ENCODE data around the gene BRWD1. TPM values are rescaled to one million over a fixed set of nuclear protein-coding genes. Genes with fewer than 3 reads are reported as not detected.

Gene BRWD1
- total and polyA plus RNA-seq, 2 experiments from 2014 or later: 35.2 to 75.5 TPM

DNA sequence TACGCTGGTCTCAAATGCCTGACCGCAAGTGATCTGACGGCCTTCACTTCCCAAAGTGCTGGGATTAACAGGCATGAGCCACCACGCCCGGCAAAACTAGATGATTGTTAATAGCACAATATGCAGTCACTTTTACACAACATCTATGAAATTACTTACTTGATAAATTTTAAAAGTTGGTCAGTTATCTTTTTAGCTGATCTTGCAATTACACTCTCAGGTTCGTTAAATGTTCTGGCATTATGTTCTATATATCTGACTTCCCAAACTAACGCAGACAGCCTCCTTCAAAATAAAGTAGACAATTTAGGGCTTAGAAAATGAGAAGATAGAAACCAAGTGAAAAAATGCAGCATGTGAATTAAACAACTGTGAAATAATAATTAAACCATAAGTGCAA lies 98.4 kb downstream of the BRWD1 start (continued):
- TF ChIP-seq, protein P1, sequence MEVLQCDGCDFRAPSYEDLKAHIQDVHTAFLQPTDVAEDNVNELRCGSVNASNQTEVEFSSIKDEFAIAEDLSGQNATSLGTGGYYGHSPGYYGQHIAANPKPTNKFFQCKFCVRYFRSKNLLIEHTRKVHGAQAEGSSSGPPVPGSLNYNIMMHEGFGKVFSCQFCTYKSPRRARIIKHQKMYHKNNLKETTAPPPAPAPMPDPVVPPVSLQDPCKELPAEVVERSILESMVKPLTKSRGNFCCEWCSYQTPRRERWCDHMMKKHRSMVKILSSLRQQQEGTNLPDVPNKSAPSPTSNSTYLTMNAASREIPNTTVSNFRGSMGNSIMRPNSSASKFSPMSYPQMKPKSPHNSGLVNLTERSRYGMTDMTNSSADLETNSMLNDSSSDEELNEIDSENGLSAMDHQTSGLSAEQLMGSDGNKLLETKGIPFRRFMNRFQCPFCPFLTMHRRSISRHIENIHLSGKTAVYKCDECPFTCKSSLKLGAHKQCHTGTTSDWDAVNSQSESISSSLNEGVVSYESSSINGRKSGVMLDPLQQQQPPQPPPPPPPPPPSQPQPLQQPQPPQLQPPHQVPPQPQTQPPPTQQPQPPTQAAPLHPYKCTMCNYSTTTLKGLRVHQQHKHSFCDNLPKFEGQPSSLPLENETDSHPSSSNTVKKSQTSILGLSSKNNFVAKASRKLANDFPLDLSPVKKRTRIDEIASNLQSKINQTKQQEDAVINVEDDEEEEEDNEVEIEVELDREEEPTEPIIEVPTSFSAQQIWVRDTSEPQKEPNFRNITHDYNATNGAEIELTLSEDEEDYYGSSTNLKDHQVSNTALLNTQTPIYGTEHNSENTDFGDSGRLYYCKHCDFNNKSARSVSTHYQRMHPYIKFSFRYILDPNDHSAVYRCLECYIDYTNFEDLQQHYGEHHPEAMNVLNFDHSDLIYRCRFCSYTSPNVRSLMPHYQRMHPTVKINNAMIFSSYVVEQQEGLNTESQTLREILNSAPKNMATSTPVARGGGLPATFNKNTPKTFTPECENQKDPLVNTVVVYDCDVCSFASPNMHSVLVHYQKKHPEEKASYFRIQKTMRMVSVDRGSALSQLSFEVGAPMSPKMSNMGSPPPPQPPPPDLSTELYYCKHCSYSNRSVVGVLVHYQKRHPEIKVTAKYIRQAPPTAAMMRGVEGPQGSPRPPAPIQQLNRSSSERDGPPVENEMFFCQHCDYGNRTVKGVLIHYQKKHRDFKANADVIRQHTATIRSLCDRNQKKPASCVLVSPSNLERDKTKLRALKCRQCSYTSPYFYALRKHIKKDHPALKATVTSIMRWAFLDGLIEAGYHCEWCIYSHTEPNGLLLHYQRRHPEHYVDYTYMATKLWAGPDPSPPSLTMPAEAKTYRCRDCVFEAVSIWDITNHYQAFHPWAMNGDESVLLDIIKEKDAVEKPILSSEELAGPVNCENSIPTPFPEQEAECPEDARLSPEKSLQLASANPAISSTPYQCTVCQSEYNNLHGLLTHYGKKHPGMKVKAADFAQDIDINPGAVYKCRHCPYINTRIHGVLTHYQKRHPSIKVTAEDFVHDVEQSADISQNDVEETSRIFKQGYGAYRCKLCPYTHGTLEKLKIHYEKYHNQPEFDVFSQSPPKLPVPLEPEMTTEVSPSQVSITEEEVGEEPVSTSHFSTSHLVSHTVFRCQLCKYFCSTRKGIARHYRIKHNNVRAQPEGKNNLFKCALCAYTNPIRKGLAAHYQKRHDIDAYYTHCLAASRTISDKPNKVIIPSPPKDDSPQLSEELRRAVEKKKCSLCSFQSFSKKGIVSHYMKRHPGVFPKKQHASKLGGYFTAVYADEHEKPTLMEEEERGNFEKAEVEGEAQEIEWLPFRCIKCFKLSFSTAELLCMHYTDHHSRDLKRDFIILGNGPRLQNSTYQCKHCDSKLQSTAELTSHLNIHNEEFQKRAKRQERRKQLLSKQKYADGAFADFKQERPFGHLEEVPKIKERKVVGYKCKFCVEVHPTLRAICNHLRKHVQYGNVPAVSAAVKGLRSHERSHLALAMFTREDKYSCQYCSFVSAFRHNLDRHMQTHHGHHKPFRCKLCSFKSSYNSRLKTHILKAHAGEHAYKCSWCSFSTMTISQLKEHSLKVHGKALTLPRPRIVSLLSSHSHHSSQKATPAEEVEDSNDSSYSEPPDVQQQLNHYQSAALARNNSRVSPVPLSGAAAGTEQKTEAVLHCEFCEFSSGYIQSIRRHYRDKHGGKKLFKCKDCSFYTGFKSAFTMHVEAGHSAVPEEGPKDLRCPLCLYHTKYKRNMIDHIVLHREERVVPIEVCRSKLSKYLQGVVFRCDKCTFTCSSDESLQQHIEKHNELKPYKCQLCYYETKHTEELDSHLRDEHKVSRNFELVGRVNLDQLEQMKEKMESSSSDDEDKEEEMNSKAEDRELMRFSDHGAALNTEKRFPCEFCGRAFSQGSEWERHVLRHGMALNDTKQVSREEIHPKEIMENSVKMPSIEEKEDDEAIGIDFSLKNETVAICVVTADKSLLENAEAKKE (CRISPR knock-in tag; IDR thresholded peaks at IDR 0.05): no peak
- TF ChIP-seq EZH2phosphoT487 (IDR thresholded peaks at IDR 0.05; ENCODE audit: unreplicated experiment) (no peak), STAT1 (IDR thresholded peaks at IDR 0.05; ENCODE audit: unreplicated experiment) (no peak), JUNB (IDR thresholded peaks at IDR 0.05; ENCODE audit: unreplicated experiment) (no peak), CREB1 (CRISPR knock-in tag; IDR thresholded peaks at IDR 0.05; ENCODE audit: low read depth) (no peak), NANOG (IDR thresholded peaks at IDR 0.05; ENCODE audit: borderline replicate concordance) (no peak), ZNF114 (CRISPR knock-in tag; IDR thresholded peaks at IDR 0.05) (no peak)
- TF ChIP-seq, protein P2, sequence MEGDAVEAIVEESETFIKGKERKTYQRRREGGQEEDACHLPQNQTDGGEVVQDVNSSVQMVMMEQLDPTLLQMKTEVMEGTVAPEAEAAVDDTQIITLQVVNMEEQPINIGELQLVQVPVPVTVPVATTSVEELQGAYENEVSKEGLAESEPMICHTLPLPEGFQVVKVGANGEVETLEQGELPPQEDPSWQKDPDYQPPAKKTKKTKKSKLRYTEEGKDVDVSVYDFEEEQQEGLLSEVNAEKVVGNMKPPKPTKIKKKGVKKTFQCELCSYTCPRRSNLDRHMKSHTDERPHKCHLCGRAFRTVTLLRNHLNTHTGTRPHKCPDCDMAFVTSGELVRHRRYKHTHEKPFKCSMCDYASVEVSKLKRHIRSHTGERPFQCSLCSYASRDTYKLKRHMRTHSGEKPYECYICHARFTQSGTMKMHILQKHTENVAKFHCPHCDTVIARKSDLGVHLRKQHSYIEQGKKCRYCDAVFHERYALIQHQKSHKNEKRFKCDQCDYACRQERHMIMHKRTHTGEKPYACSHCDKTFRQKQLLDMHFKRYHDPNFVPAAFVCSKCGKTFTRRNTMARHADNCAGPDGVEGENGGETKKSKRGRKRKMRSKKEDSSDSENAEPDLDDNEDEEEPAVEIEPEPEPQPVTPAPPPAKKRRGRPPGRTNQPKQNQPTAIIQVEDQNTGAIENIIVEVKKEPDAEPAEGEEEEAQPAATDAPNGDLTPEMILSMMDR (conservative IDR thresholded peaks at IDR 0.05; ENCODE audit: low read depth in 2 of 2): no peak

DNA sequence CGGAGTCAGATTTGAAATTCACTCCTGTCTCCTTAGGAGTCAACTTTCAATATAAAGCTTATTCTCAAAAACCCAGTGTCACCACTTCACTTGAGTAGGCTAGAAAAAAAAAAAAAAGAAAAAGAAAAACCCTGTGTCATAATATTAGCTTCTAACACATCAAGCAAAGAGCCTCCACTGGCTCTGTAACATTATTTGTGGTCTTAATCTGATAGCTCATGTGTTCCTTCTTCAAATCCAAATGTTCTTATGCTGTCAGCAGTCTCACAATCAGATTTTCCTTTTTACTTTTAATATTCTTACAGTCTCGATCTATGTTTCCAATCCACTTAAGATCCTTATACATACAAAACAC lies 104.1 kb downstream of the BRWD1 start:
- Histone ChIP-seq H3F3A (replicated peaks; ENCODE audit: low read depth) (no peaks in the 10 kb centered on the region), H3K36me3 (ENCODE audit: insufficient read depth) (peaks cover 27% of the 10 kb centered on the region), H3K79me2 (replicated peaks; ENCODE audit: insufficient read depth) (no peaks in the 10 kb centered on the region), H3K4me3 (no peak overlapping the region), H4K20me1 (replicated peaks; ENCODE audit: insufficient read depth) (no peaks in the 10 kb centered on the region), H3K4me1 (ENCODE audit: insufficient read depth) (no peaks in the 10 kb centered on the region), H2AFZ (no peak overlapping the region), H3K27me3 (ENCODE audit: insufficient read depth) (no peaks in the 10 kb centered on the region), H3K9me2 (ENCODE audit: insufficient read depth) (no peaks in the 10 kb centered on the region), H3K4me2 (no peak overlapping the region), H3K27ac (ENCODE audit: low read depth) (peak overlapping the region; percentile 35; the same call in 1 of the 2 replicates)
- Mint-ChIP-seq H3K27me3 (ENCODE audit: insufficient read depth, low read depth, poor library complexity) (no peaks in the 10 kb centered on the region), H3K27ac (peak overlapping the region; percentile 68; the same call in 1 of the 2 replicates), H3K4me1 (no peaks in the 10 kb centered on the region), H3K4me3 (no peak overlapping the region), H3K36me3 (ENCODE audit: low read depth) (peaks cover 64% of the 10 kb centered on the region), H3K9me3 (no peaks in the 10 kb centered on the region)
- TF ChIP-seq EZH2 (IDR thresholded peaks at IDR 0.05; ENCODE audit: low read depth, unreplicated experiment) (no peak), ZNF331 (CRISPR knock-in tag; IDR thresholded peaks at IDR 0.05; ENCODE audit: low read depth) (no peak)
- DNase-seq (ENCODE audit: low spot score) (no peak), ATAC-seq (no peak)

Data from GM23338 (cell line).